Loucy (cell line): ENCODE data around the gene ARSG.

ENCODE experiments used
- H2AFZ ChIP-seq: fragments of 200-600 bp; sonication (generic); 2 replicates; pipeline ENCODE4 v1.6.0; 2016; ENCODE audit warnings: antibody characterized with exemption, mild to moderate bottlenecking, low read length, moderate library complexity
- H3F3A ChIP-seq: fragments of 200-600 bp; 2 replicates; pipeline ENCODE4 v1.6.0; 2016; ENCODE audit warnings: antibody characterized with exemption, low read depth, mild to moderate bottlenecking
- H3K27me3 ChIP-seq: fragments of 200-600 bp; sonication (generic); 2 replicates; pipeline ENCODE4 v1.6.1; 2014; ENCODE audit warnings: low read length, mild to moderate bottlenecking; ENCODE audit not compliant: insufficient read depth, poor library complexity, severe bottlenecking
- H3K36me3 ChIP-seq: fragments of 200-600 bp; sonication (generic); 2 replicates; pipeline ENCODE4 v1.6.1; 2016; ENCODE audit warnings: low read length; ENCODE audit not compliant: insufficient read depth
- H3K4me1 ChIP-seq: fragments of 200-600 bp; sonication (generic); 2 replicates; pipeline ENCODE4 v1.5.1; 2014; ENCODE audit warnings: low read length, mild to moderate bottlenecking; ENCODE audit not compliant: insufficient read depth, poor library complexity, severe bottlenecking
- H3K4me2 ChIP-seq: fragments of 200-600 bp; sonication (generic); 2 replicates; pipeline ENCODE4 v1.6.0; 2014; ENCODE audit warnings: antibody characterized with exemption, low read length, low read depth, mild to moderate bottlenecking; ENCODE audit not compliant: poor library complexity, severe bottlenecking
- H3K4me3 ChIP-seq: fragments of 200-600 bp; sonication (generic); 2 replicates; pipeline ENCODE4 v1.5.1; 2014; ENCODE audit warnings: low read length, mild to moderate bottlenecking, mixed read lengths; ENCODE audit not compliant: poor library complexity, severe bottlenecking
- H3K79me2 ChIP-seq: fragments of 200-600 bp; sonication (generic); 2 replicates; pipeline ENCODE4 v1.6.1; 2014; ENCODE audit warnings: low read length; ENCODE audit not compliant: insufficient read depth
- H3K9ac ChIP-seq: fragments of 200-600 bp; sonication (generic); 2 replicates; pipeline ENCODE4 v1.6.0; 2014; ENCODE audit warnings: mild to moderate bottlenecking, low read depth, low read length, moderate library complexity; ENCODE audit not compliant: poor library complexity, severe bottlenecking
- H3K9me2 ChIP-seq: fragments of 200-600 bp; sonication (generic); replicated peaks from 2 replicates; pipeline ENCODE4 v1.6.1; 2016; ENCODE audit warnings: low read depth, low read length, mixed read lengths
- H3K9me3 ChIP-seq: fragments of 200-600 bp; sonication (generic); 2 replicates; pipeline ENCODE4 v1.6.1; 2014; ENCODE audit warnings: mild to moderate bottlenecking, antibody characterized with exemption, low read length, low read depth; ENCODE audit not compliant: insufficient read depth
- H4K20me1 ChIP-seq: fragments of 200-600 bp; sonication (generic); 2 replicates; pipeline ENCODE4 v1.6.0; 2014; ENCODE audit warnings: antibody characterized with exemption, low read length, mild to moderate bottlenecking; ENCODE audit not compliant: insufficient read depth, poor library complexity, severe bottlenecking
- EZH2phosphoT487 ChIP-seq: fragments of 200-600 bp; IDR thresholded peaks from 2 replicates; pipeline ENCODE4 v1.6.1; 2018; ENCODE audit warnings: antibody characterized with exemption, mild to moderate bottlenecking, moderate library complexity, borderline replicate concordance
- TF ChIP-seq, protein P1 (sequence below): fragments of 200-600 bp; sonication (generic); conservative IDR thresholded peaks from 2 replicates; pipeline ENCODE4 v1.5.1; 2014; ENCODE audit warnings: mild to moderate bottlenecking, antibody characterized with exemption, low read length

ARSG gene

DNA sequence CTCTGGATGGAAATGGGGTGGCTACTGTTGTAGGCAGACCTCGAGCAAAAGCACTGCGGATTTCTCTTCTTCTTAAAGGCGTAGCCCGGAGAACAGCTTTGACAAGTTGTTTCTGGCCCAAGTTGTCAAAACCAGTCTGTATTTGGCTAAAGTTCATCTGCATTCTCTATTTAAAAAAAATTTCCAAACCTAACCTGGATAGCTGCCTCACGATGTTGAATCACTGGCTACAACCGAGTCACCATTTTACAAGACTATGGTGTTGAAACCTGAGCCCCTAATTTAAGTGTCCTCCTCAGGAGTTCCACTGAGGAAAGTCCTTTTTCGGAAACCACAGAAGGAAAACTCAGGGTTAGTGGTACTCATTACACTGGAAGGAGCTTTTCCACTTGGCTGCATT is 1.8 kb upstream of the ARSG start:
- Histone ChIP-seq H3K36me3 (no peaks in the 10 kb centered on the region), H3K27me3 (no peaks in the 10 kb centered on the region), H3K9me3 (no peaks in the 10 kb centered on the region), H3K4me3 (peak overlapping the region; percentile 75), H3K9me2 (no peaks in the 10 kb centered on the region), H2AFZ (no peak overlapping the region), H4K20me1 (no peaks in the 10 kb centered on the region), H3K9ac (no peak overlapping the region), H3K79me2 (0 out of 2 replicates have a peak, but pooled peaks cover 3% of the 10 kb centered on the region), H3F3A (peaks cover 5% of the 10 kb centered on the region; the same call in 1 of the 2 replicates), H3K4me1 (peaks cover 24% of the 10 kb centered on the region), H3K4me2 (peak overlapping the region; percentile 76)
- TF ChIP-seq, protein P1, sequence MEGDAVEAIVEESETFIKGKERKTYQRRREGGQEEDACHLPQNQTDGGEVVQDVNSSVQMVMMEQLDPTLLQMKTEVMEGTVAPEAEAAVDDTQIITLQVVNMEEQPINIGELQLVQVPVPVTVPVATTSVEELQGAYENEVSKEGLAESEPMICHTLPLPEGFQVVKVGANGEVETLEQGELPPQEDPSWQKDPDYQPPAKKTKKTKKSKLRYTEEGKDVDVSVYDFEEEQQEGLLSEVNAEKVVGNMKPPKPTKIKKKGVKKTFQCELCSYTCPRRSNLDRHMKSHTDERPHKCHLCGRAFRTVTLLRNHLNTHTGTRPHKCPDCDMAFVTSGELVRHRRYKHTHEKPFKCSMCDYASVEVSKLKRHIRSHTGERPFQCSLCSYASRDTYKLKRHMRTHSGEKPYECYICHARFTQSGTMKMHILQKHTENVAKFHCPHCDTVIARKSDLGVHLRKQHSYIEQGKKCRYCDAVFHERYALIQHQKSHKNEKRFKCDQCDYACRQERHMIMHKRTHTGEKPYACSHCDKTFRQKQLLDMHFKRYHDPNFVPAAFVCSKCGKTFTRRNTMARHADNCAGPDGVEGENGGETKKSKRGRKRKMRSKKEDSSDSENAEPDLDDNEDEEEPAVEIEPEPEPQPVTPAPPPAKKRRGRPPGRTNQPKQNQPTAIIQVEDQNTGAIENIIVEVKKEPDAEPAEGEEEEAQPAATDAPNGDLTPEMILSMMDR, result no peak
- TF ChIP-seq EZH2phosphoT487, result no peak

DNA sequence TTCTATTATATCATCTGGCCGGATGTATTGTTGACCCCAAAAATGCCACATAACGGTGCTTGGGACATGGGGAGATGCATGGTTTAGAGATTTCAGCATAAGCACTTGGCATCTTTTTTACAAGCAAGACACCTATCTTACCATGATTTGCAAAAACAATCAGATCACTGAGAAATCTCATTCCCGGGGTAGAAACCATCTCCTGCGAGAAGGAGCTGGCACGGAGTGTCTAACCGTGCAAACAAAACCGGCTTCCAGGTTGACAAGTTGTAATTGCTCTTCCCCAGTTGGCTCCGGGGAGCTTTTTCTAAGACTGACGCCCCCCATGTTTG is 1.4 kb upstream of the ARSG start:
- no peaks in the 10 kb centered on the region for H3K36me3 ChIP-seq
- peak overlapping the region; percentile 75 for H3K4me3 ChIP-seq
- no peaks in the 10 kb centered on the region for H3K9me3 ChIP-seq
- no peaks in the 10 kb centered on the region for H3K27me3 ChIP-seq
- peaks cover 24% of the 10 kb centered on the region for H3K4me1 ChIP-seq
- H3K9ac ChIP-seq, result peak overlapping the region; percentile 96
- peak overlapping the region; percentile 76 for H3K4me2 ChIP-seq
- no peaks in the 10 kb centered on the region for H4K20me1 ChIP-seq
- TF ChIP-seq EZH2phosphoT487, result no peak
- TF ChIP-seq, protein P1, result no peak
- H3K79me2 ChIP-seq, result 0 out of 2 replicates have a peak, but pooled peaks cover 3% of the 10 kb centered on the region
- H3K9me2 ChIP-seq, result no peaks in the 10 kb centered on the region
- peaks cover 5% of the 10 kb centered on the region; the same call in 1 of the 2 replicates for H3F3A ChIP-seq
- H2AFZ ChIP-seq, result no peak overlapping the region

DNA sequence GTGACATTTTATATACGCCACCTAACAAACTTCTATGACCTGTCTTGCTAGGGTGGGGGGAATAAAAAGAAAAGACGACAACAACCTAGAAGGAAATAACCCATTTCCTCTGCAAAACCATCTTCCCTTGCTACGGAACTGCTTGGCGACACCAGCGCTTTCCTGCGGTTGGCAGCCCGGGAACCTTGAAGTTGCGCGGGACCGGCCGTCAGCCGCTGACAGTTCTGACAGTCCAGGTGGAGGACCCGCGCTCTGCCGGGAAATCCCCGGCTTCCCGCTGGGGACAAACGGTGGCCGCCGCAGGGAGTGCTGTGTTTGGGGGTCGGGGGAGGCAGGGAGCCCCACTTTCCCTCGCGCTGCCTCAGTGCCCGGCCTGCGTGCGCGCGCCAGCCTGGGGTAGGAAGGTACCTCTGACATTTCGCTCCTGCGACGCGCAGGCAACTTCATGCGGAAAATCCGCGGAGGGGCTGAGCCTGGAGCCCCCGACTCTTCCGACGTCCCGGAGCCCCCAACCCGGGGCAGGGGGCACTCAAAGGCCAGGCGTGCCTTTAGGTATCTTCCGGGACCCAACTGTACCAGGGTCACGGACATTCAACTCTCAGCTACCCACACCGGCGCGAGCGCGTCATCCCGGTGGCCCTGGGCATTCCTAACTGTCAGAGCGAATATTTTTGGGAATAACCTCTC is 884 bp upstream of the ARSG start:
- peaks cover 24% of the 10 kb centered on the region for H3K4me1 ChIP-seq
- H3K79me2 ChIP-seq, result 0 out of 2 replicates have a peak, but pooled peaks cover 3% of the 10 kb centered on the region
- H2AFZ ChIP-seq, result peak overlapping the region; percentile 77
- H3K9ac ChIP-seq, result peak overlapping the region; percentile 96
- no peaks in the 10 kb centered on the region for H3K27me3 ChIP-seq
- no peaks in the 10 kb centered on the region for H4K20me1 ChIP-seq
- H3F3A ChIP-seq, result peaks cover 5% of the 10 kb centered on the region; the same call in 1 of the 2 replicates
- H3K9me3 ChIP-seq, result no peaks in the 10 kb centered on the region
- no peaks in the 10 kb centered on the region for H3K9me2 ChIP-seq
- H3K4me3 ChIP-seq, result peak overlapping the region; percentile 75
- TF ChIP-seq, protein P1, result no peak
- TF ChIP-seq EZH2phosphoT487, result no peak
- H3K36me3 ChIP-seq, result no peaks in the 10 kb centered on the region
- peak overlapping the region; percentile 76 for H3K4me2 ChIP-seq
